HCT116 (cell line): ENCODE measurements around the gene NSMCE1. TPM values are rescaled to one million over a fixed set of nuclear protein-coding genes. Genes with fewer than 3 reads are reported as not detected.

Experiments used
- ATAC-seq: fragments of 200-7000 bp; cut with Tn5 transposase; 2 replicates; pipeline ENCODE4 v1.9.1; 2020; ENCODE audit warnings: mild to moderate bottlenecking, moderate library complexity
- BruUV-seq: library from RNA; stranded (reverse); fragments of 400-500 nt; replicated peaks from 2 replicates; lab custom pipeline; 2021; lab: Mats Ljungman, UMichigan
- CTCF ChIA-PET: fragments of 300-600 bp; sonication (Branson Sonifier 250); formaldehyde crosslinking; loops from one replicate; lab custom pipeline; 2021; ENCODE audit warnings: antibody characterized with exemption; lab: Charles Lee
- POLR2A ChIA-PET: fragments of 300-600, 350-600 bp; sonication (Branson Sonifier 250); formaldehyde crosslinking; loops from one replicate; lab custom pipeline; 2021; ENCODE audit warnings: antibody characterized with exemption; lab: Charles Lee
- RAD21 ChIA-PET, 2 experiments: fragments of 300-600 bp; sonication (Branson Sonifier 250); formaldehyde crosslinking; loops; one replicate each; lab custom pipeline; 2023; ENCODE audit warnings: low total read pairs in 2 of 2; ENCODE audit not compliant: uncharacterized antibody in 2 of 2, unreplicated experiment in 2 of 2, low non-redundant PET in 1 of 2; lab: Charles Lee
- DNase-seq: peaks from one replicate; pipeline ENCODE4 v3.0.0-alpha.2; 2010; ENCODE audit warnings: low read depth, low spot score
- H2AFZ ChIP-seq: fragments of 200-600 bp; shearing (Covaris generic), sonication (generic); 2 replicates; pipeline ENCODE4 v1.6.1; 2017; ENCODE audit warnings: low read depth, mixed run types, mixed read lengths, antibody characterized with exemption, low read length; ENCODE audit not compliant: poor library complexity, severe bottlenecking
- H3K27ac ChIP-seq: 2 replicates; pipeline ENCODE4 v1.5.1; 2012; ENCODE audit warnings: low read depth, low read length
- H3K27me3 ChIP-seq: fragments of 200-600 bp; sonication (generic); 2 replicates; pipeline ENCODE4 v1.6.1; 2016; ENCODE audit warnings: mixed run types, low read length, mixed read lengths; ENCODE audit not compliant: insufficient read depth
- H3K36me3 ChIP-seq, 2 experiments: fragments of 200-500 bp in 1 of 2; fragments of 200-600 bp in 1 of 2; sonication (Bioruptor generic) in 1 of 2; sonication (generic) in 1 of 2; 2 replicates each; pipeline versions ENCODE4 v1.5.1 to v1.6.1; 2014 to 2016; ENCODE audit warnings: low read length in 2 of 2, inconsistent platforms in 1 of 2, mixed read lengths in 1 of 2, mixed run types in 1 of 2; ENCODE audit not compliant: insufficient read depth in 2 of 2, control insufficient read depth in 1 of 2
- H3K4me1 ChIP-seq, 2 experiments: fragments of 200-600 bp in 1 of 2; sonication (generic) in 1 of 2; 2 replicates each; pipeline versions ENCODE4 v1.5.1 to v1.6.1; 2012 to 2017; ENCODE audit warnings: low read length in 2 of 2, inconsistent platforms in 1 of 2, mild to moderate bottlenecking in 1 of 2, mixed read lengths in 1 of 2, mixed run types in 1 of 2, moderate library complexity in 1 of 2; ENCODE audit not compliant: insufficient read depth in 2 of 2, control insufficient read depth in 1 of 2
- H3K4me2 ChIP-seq: fragments of 200-600 bp; sonication (generic); 2 replicates; pipeline ENCODE4 v1.6.1; 2017; ENCODE audit warnings: mixed run types, low read length, mixed read lengths
- H3K4me3 ChIP-seq, 2 experiments: fragments of 200-600 bp in 1 of 2; sonication (generic) in 1 of 2; replicated peaks in 1 of 2; 2 replicates each; pipeline ENCODE4 v1.5.1; 2011 to 2016; ENCODE audit warnings: low read length in 2 of 2, control low read depth in 1 of 2, low read depth in 1 of 2, mild to moderate bottlenecking in 1 of 2, mixed read lengths in 1 of 2, mixed run types in 1 of 2
- H3K79me2 ChIP-seq: fragments of 200-600 bp; sonication (generic); 2 replicates; pipeline ENCODE4 v1.6.1; 2017; ENCODE audit warnings: mild to moderate bottlenecking, mixed run types, low read length, moderate library complexity, mixed read lengths; ENCODE audit not compliant: insufficient read depth
- H3K9ac ChIP-seq: fragments of 200-600 bp; sonication (generic); 2 replicates; pipeline ENCODE4 v1.6.1; 2016; ENCODE audit warnings: low read length, mixed read lengths
- H3K9me2 ChIP-seq: fragments of 200-600 bp; sonication (generic), shearing (Covaris generic); 2 replicates; pipeline ENCODE4 v1.6.1; 2017; ENCODE audit warnings: mixed run types, mild to moderate bottlenecking, moderate library complexity; ENCODE audit not compliant: insufficient read depth
- H3K9me3 ChIP-seq, 2 experiments: fragments of 200-500 bp in 1 of 2; fragments of 200-600 bp in 1 of 2; sonication (Bioruptor generic) in 1 of 2; sonication (generic) in 1 of 2; 2 replicates each; pipeline ENCODE4 v1.6.1; 2014 to 2017; ENCODE audit warnings: low read length in 2 of 2, mixed read lengths in 2 of 2, inconsistent platforms in 1 of 2, low read depth in 1 of 2, mild to moderate bottlenecking in 1 of 2, mixed run types in 1 of 2, moderate library complexity in 1 of 2; ENCODE audit not compliant: control insufficient read depth in 1 of 2, insufficient read depth in 1 of 2
- H4K20me1 ChIP-seq: fragments of 200-600 bp; sonication (generic), shearing (Covaris generic); 2 replicates; pipeline ENCODE4 v1.6.1; 2017; ENCODE audit warnings: mixed run types, mild to moderate bottlenecking, moderate library complexity; ENCODE audit not compliant: insufficient read depth
- CEBPB ChIP-seq: IDR thresholded peaks from 2 replicates; pipeline ENCODE4 v1.6.1; 2012; ENCODE audit warnings: low read depth
- EGR1 ChIP-seq: IDR thresholded peaks from 2 replicates; pipeline ENCODE4 v1.6.1; 2012; ENCODE audit warnings: low read depth
- FOSL1 ChIP-seq: IDR thresholded peaks from 2 replicates; pipeline ENCODE4 v1.6.1; 2012; ENCODE audit warnings: low read depth
- JUND ChIP-seq: IDR thresholded peaks from 2 replicates; pipeline ENCODE4 v1.6.1; 2012
- POLR2A ChIP-seq: IDR thresholded peaks from 2 replicates; pipeline ENCODE4 v1.7.0; 2011; ENCODE audit warnings: borderline replicate concordance; ENCODE audit not compliant: insufficient read depth, insufficient read length; ENCODE audit errors: extremely low read depth
- POLR2AphosphoS5 ChIP-seq: IDR thresholded peaks from 2 replicates; pipeline ENCODE4 v1.6.1; 2011; ENCODE audit warnings: mild to moderate bottlenecking, low read depth, low read length, moderate library complexity
- SP1 ChIP-seq: IDR thresholded peaks from 2 replicates; pipeline ENCODE4 v1.6.1; 2012; ENCODE audit warnings: low read depth
- SRF ChIP-seq: IDR thresholded peaks from 2 replicates; pipeline ENCODE4 v1.6.1; 2012; ENCODE audit warnings: low read depth
- TCF7L2 ChIP-seq: IDR thresholded peaks from 2 replicates; pipeline ENCODE4 v1.7.0; 2011; ENCODE audit warnings: borderline replicate concordance, inconsistent platforms; ENCODE audit not compliant: insufficient read depth, insufficient read length; ENCODE audit errors: extremely low read depth
- YY1 ChIP-seq: IDR thresholded peaks from 2 replicates; pipeline ENCODE4 v1.6.1; 2011; ENCODE audit warnings: low read length, low read depth, moderate library complexity, mild to moderate bottlenecking; ENCODE audit not compliant: insufficient replicate concordance; ENCODE audit errors: extremely low read depth
- ZBTB33 ChIP-seq: IDR thresholded peaks from 2 replicates; pipeline ENCODE4 v1.6.1; 2011; ENCODE audit warnings: mild to moderate bottlenecking, low read length, moderate library complexity; ENCODE audit not compliant: insufficient replicate concordance; ENCODE audit errors: extremely low read depth
- ZNF274 ChIP-seq: fragments of 200-500 bp; sonication (Bioruptor generic); IDR thresholded peaks from 2 replicates; pipeline ENCODE4 v1.6.1; 2014; ENCODE audit warnings: mild to moderate bottlenecking, low read depth, low read length, inconsistent platforms
- intact Hi-C: fragments of 100-400 bp; cut with micrococcal nuclease; formaldehyde crosslinking; loops from 2 replicates; pipeline ENCODE4 v1.10.0; 2022
- total RNA-seq: library from RNA; stranded (reverse); gene quantifications from one replicate; pipeline ENCODE4 v1.2.1, GENCODE V29; 2021; ENCODE audit not compliant: unreplicated experiment
- TF ChIP-seq, protein P1 (sequence below): IDR thresholded peaks from 2 replicates; pipeline ENCODE4 v1.6.1; 2012
- TF ChIP-seq, protein P2 (sequence below): IDR thresholded peaks from 2 replicates; pipeline ENCODE4 v1.6.1; 2012; ENCODE audit warnings: low read depth

Gene NSMCE1
- total RNA-seq, 1 experiment from 2014 or later = 85.6 TPM

GRCh38 chr16:27232901-27233625 is 35.5 kb downstream of the NSMCE1 start (continued):
- TF ChIP-seq FOSL1 = no peak
- TF ChIP-seq SRF = no peak
- TF ChIP-seq POLR2A = no peak
- TF ChIP-seq CEBPB = no peak
- TF ChIP-seq EGR1 = no peak
- no peak for TF ChIP-seq ZBTB33
- TF ChIP-seq, protein P1, sequence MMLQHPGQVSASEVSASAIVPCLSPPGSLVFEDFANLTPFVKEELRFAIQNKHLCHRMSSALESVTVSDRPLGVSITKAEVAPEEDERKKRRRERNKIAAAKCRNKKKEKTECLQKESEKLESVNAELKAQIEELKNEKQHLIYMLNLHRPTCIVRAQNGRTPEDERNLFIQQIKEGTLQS = no peak
- TF ChIP-seq, all 23 proteins: peak for 0

GRCh38 chr16:27232061-27232900 is 36.3 kb downstream of the NSMCE1 start:
- no peak overlapping the region for H2AFZ ChIP-seq
- TF ChIP-seq ZNF274 (no peak), POLR2AphosphoS5 (no peak), CEBPB (no peak), EGR1 (no peak), TCF7L2 (no peak), ZBTB33 (no peak), FOSL1 (no peak), SP1 (no peak), POLR2A (no peak), JUND (no peak), YY1 (no peak)
- TF ChIP-seq, protein P2, sequence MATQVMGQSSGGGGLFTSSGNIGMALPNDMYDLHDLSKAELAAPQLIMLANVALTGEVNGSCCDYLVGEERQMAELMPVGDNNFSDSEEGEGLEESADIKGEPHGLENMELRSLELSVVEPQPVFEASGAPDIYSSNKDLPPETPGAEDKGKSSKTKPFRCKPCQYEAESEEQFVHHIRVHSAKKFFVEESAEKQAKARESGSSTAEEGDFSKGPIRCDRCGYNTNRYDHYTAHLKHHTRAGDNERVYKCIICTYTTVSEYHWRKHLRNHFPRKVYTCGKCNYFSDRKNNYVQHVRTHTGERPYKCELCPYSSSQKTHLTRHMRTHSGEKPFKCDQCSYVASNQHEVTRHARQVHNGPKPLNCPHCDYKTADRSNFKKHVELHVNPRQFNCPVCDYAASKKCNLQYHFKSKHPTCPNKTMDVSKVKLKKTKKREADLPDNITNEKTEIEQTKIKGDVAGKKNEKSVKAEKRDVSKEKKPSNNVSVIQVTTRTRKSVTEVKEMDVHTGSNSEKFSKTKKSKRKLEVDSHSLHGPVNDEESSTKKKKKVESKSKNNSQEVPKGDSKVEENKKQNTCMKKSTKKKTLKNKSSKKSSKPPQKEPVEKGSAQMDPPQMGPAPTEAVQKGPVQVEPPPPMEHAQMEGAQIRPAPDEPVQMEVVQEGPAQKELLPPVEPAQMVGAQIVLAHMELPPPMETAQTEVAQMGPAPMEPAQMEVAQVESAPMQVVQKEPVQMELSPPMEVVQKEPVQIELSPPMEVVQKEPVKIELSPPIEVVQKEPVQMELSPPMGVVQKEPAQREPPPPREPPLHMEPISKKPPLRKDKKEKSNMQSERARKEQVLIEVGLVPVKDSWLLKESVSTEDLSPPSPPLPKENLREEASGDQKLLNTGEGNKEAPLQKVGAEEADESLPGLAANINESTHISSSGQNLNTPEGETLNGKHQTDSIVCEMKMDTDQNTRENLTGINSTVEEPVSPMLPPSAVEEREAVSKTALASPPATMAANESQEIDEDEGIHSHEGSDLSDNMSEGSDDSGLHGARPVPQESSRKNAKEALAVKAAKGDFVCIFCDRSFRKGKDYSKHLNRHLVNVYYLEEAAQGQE = no peak
- intact Hi-C loops = no loop called here
- no TSS peak for BruUV-seq
- no peaks in the 10 kb centered on the region for H3K9me2 ChIP-seq
- H3K9me3 ChIP-seq = no peaks in the 10 kb centered on the region
- ChIA-PET RAD21 (no interaction called here), CTCF (no interaction called here), POLR2A (no interaction called here)
- no peak overlapping the region for H3K27ac ChIP-seq
- ATAC-seq = no peak
- DNase-seq = no peak
- no peak overlapping the region for H3K9ac ChIP-seq
- H3K4me3 ChIP-seq = no peak overlapping the region
- peaks cover 0 to 7% of the 10 kb centered on the region in 2 experiments; a peak in 2 of 4 replicates for H3K36me3 ChIP-seq
- no peaks in the 10 kb centered on the region for H4K20me1 ChIP-seq
- H3K4me2 ChIP-seq = no peak overlapping the region
- H3K4me1 ChIP-seq = peaks cover 14 to 26% of the 10 kb centered on the region in 2 experiments; a peak in 3 of 4 replicates
- no peaks in the 10 kb centered on the region for H3K79me2 ChIP-seq
- no peaks in the 10 kb centered on the region for H3K27me3 ChIP-seq
